Caco-2 (cell line): ENCODE data around the gene COL26A1. TPM values are rescaled to one million over a fixed set of nuclear protein-coding genes. Genes with fewer than 3 reads are reported as not detected.
"Not testable (repeated sequence)": the region's sequence is repeated elsewhere in the genome, so short reads cannot be mapped to it uniquely, and the experiment has no call there.

Experiments
- BruUV-seq: library from RNA; stranded (reverse); fragments of 400-500 nt; replicated peaks from 2 replicates; lab custom pipeline; 2021; lab: Mats Ljungman, UMichigan
- CTCF ChIA-PET: fragments of 300-600 bp; sonication (Branson Sonifier 250); formaldehyde crosslinking; loops from one replicate; lab custom pipeline; 2022; ENCODE audit warnings: antibody characterized with exemption; lab: Charles Lee
- POLR2A ChIA-PET: fragments of 300-600 bp; sonication (Branson Sonifier 250); formaldehyde crosslinking; loops from one replicate; lab custom pipeline; 2022; ENCODE audit warnings: antibody characterized with exemption; lab: Charles Lee
- DNase-seq, 2 experiments: peaks; one replicate each; pipeline versions ENCODE4 v3.0.0 to v3.0.0-alpha.2; 2020 to 2022
- H3K27me3 ChIP-seq: replicated peaks from 2 replicates; pipeline ENCODE4 v1.6.0; 2011; ENCODE audit warnings: low read length; ENCODE audit not compliant: control insufficient read depth, insufficient read depth
- H3K36me3 ChIP-seq: 2 replicates; pipeline ENCODE4 v1.5.1; 2011; ENCODE audit warnings: low read length; ENCODE audit not compliant: control insufficient read depth, insufficient read depth
- H3K4me1 ChIP-seq: fragments of 250-450 bp; sonication (Bioruptor Pico); 2 replicates; pipeline ENCODE4 v1.5.1; 2020; ENCODE audit warnings: mild to moderate bottlenecking
- H3K4me3 ChIP-seq: 2 replicates; pipeline ENCODE4 v1.5.1; 2011; ENCODE audit warnings: low read depth, mild to moderate bottlenecking, control low read depth, low read length
- H3K9me3 ChIP-seq: fragments of 250-450 bp; sonication (Bioruptor Pico); 2 replicates; pipeline ENCODE4 v1.5.1; 2020; ENCODE audit warnings: mild to moderate bottlenecking, moderate library complexity
- H3K27ac Mint-ChIP-seq: one replicate; pipeline ENCODE4 v1.8.0; 2022; ENCODE audit warnings: mixed read lengths; ENCODE audit not compliant: unreplicated experiment
- H3K27me3 Mint-ChIP-seq: one replicate; pipeline ENCODE4 v1.8.0; 2022; ENCODE audit warnings: mixed read lengths; ENCODE audit not compliant: insufficient read depth, unreplicated experiment
- H3K36me3 Mint-ChIP-seq: one replicate; pipeline ENCODE4 v1.8.0; 2022; ENCODE audit warnings: mild to moderate bottlenecking, mixed read lengths; ENCODE audit not compliant: insufficient read depth, unreplicated experiment
- H3K4me1 Mint-ChIP-seq: one replicate; pipeline ENCODE4 v1.8.0; 2022; ENCODE audit warnings: low read depth, mixed read lengths; ENCODE audit not compliant: unreplicated experiment
- H3K4me3 Mint-ChIP-seq: one replicate; pipeline ENCODE4 v1.8.0; 2022; ENCODE audit warnings: mild to moderate bottlenecking, moderate library complexity, mixed read lengths; ENCODE audit not compliant: unreplicated experiment
- H3K9me3 Mint-ChIP-seq: one replicate; pipeline ENCODE4 v1.8.0; 2022; ENCODE audit warnings: mixed read lengths; ENCODE audit not compliant: unreplicated experiment
- CTCF ChIP-seq, 2 experiments: fragments of 200-600 bp in 1 of 2; IDR thresholded peaks; 1 replicate in 1 of 2; 2 replicates in 1 of 2; pipeline versions ENCODE4 v1.5.1 to v1.8.0; 2011 to 2022; ENCODE audit warnings: antibody characterized with exemption in 1 of 2, control low read depth in 1 of 2, inconsistent platforms in 1 of 2, low read depth in 1 of 2, low read length in 1 of 2, mild to moderate bottlenecking in 1 of 2, moderate library complexity in 1 of 2; ENCODE audit not compliant: insufficient read depth in 1 of 2, severe bottlenecking in 1 of 2, unreplicated experiment in 1 of 2
- intact Hi-C: fragments of 100-400 bp; cut with micrococcal nuclease; formaldehyde crosslinking; loops from one replicate; pipeline ENCODE4 v1.10.0; 2022; ENCODE audit not compliant: unreplicated experiment
- total RNA-seq: library from RNA; stranded (reverse); gene quantifications from 2 replicates; pipeline ENCODE4 v1.2.3, GENCODE V29; 2022

The COL26A1 gene
- total RNA-seq, 1 experiment from 2014 or later, result 23.3 TPM

DNA sequence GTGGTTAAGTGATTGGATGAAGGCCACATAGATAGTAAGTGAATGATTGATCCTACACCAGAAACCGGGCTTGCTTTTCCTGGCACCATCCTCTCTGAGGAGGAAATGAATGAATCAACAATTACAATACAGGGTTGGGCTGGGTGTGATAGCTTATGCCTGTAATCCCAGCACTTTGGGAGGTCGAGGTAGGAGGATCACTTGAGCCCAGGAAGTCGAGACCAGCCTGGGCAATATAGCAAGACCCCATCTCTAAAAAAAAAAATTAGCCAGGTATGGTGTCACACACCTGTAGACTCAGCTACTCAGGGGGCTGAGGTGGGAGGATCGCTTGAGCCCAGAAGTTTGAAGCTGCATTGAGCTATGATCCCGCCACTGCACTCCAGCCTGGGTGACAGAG, 111.5 kb downstream of the COL26A1 start:
- no peak for TF ChIP-seq CTCF (IDR thresholded peaks at IDR 0.05; ENCODE audit: insufficient read depth in 1 of 2, low read depth in 1 of 2, low read length in 1 of 2, severe bottlenecking in 1 of 2, unreplicated experiment in 1 of 2)
- no peaks in the 10 kb centered on the region for H3K27me3 Mint-ChIP-seq
- intact Hi-C loops, result no loop called here
- ChIA-PET POLR2A (no interaction called here), CTCF (interaction anchor here (0.6 kb wide), 1 partner anchor 166 kb away, joined by 3 read pairs; no protein-coding TSS in a partner anchor)
- no peak overlapping the region for H3K4me3 Mint-ChIP-seq
- no peak for DNase-seq
- no peaks in the 10 kb centered on the region for H3K36me3 ChIP-seq
- H3K36me3 Mint-ChIP-seq, result peaks cover 6% of the 10 kb centered on the region
- no peak overlapping the region for H3K27ac Mint-ChIP-seq
- peaks cover 11% of the 10 kb centered on the region; the same call in 1 of the 2 replicates for H3K9me3 ChIP-seq
- peaks cover 8% of the 10 kb centered on the region for H3K9me3 Mint-ChIP-seq
- no peaks in the 10 kb centered on the region for H3K4me1 Mint-ChIP-seq
- BruUV-seq, result no TSS peak
- H3K27me3 ChIP-seq, result no peaks in the 10 kb centered on the region
- H3K4me3 ChIP-seq, result no peak overlapping the region
- no peaks in the 10 kb centered on the region for H3K4me1 ChIP-seq

GRCh38 chr7:101475691-101476090, 113.0 kb downstream of the COL26A1 start:
- POLR2A ChIA-PET, H3K4me1 Mint-ChIP-seq, DNase-seq, H3K4me3 Mint-ChIP-seq, H3K36me3 ChIP-seq, H3K4me3 ChIP-seq, intact Hi-C loops, H3K27me3 Mint-ChIP-seq, H3K4me1 ChIP-seq, BruUV-seq, CTCF ChIA-PET, H3K27me3 ChIP-seq, H3K36me3 Mint-ChIP-seq, H3K27ac Mint-ChIP-seq: not testable (repeated sequence)
- peaks cover 16% of the 10 kb centered on the region; the same call in 1 of the 2 replicates for H3K9me3 ChIP-seq
- H3K9me3 Mint-ChIP-seq, result peaks cover 23% of the 10 kb centered on the region

- TF ChIP-seq CTCF (IDR thresholded peaks at IDR 0.05; ENCODE audit: insufficient read depth in 1 of 2, low read depth in 1 of 2, low read length in 1 of 2, severe bottlenecking in 1 of 2, unreplicated experiment in 1 of 2), result no peak
- no TSS peak for BruUV-seq
These were observed 116.5 kb downstream of the COL26A1 start for GRCh38 chr7:101479217-101479616.

GRCh38 chr7:101486056-101486432, 123.4 kb downstream of the COL26A1 start:
- H3K9me3 Mint-ChIP-seq, intact Hi-C loops, H3K36me3 ChIP-seq, H3K4me3 Mint-ChIP-seq, H3K9me3 ChIP-seq, H3K4me3 ChIP-seq, BruUV-seq, CTCF ChIA-PET, H3K27me3 ChIP-seq, H3K27me3 Mint-ChIP-seq, DNase-seq, POLR2A ChIA-PET: not testable (repeated sequence)
- Mint-ChIP-seq H3K4me1 (peaks cover 18% of the 10 kb centered on the region), H3K36me3 (peaks cover 10% of the 10 kb centered on the region), H3K27ac (peak overlapping the region; percentile 75)
- peaks cover 26% of the 10 kb centered on the region for H3K4me1 ChIP-seq

More at GRCh38 chr7:101479217-101479616, 116.5 kb downstream of the COL26A1 start:
- intact Hi-C loops, result no loop called here
- no peak for DNase-seq
- H3K27ac Mint-ChIP-seq, result no peak overlapping the region
- H3K4me3 Mint-ChIP-seq, result no peak overlapping the region
- no peaks in the 10 kb centered on the region for H3K36me3 Mint-ChIP-seq
- Histone ChIP-seq H3K4me1 (no peaks in the 10 kb centered on the region), H3K27me3 (no peaks in the 10 kb centered on the region), H3K4me3 (no peak overlapping the region), H3K9me3 (peaks cover 16% of the 10 kb centered on the region; the same call in 1 of the 2 replicates), H3K36me3 (no peaks in the 10 kb centered on the region)
- no peaks in the 10 kb centered on the region for H3K27me3 Mint-ChIP-seq
- ChIA-PET CTCF (no interaction called here), POLR2A (no interaction called here)
- H3K9me3 Mint-ChIP-seq, result peaks cover 24% of the 10 kb centered on the region
- no peaks in the 10 kb centered on the region for H3K4me1 Mint-ChIP-seq
